PFSK-1 (cell line): Measurements from ENCODE around the gene ACAA2.

ENCODE experiments used
- FOXP2 ChIP-seq: optimal IDR thresholded peaks from 2 replicates; pipeline ENCODE3; 2011; ENCODE audit warnings: borderline replicate concordance, control low read depth, inconsistent platforms; ENCODE audit not compliant: insufficient read depth; ENCODE audit errors: extremely low read length, extremely low read depth
- POLR2AphosphoS5 ChIP-seq: IDR thresholded peaks from 2 replicates; pipeline ENCODE4 v1.6.1; 2012; ENCODE audit warnings: low read depth, mild to moderate bottlenecking, control low read depth, low read length, moderate library complexity
- SIN3A ChIP-seq: IDR thresholded peaks from 2 replicates; pipeline ENCODE4 v1.6.1; 2012; ENCODE audit warnings: mild to moderate bottlenecking, low read length, moderate library complexity, borderline replicate concordance; ENCODE audit not compliant: insufficient read depth
- TAF1 ChIP-seq: IDR thresholded peaks from 2 replicates; pipeline ENCODE4 v1.6.1; 2012; ENCODE audit warnings: low read length, control low read depth, borderline replicate concordance; ENCODE audit not compliant: insufficient read depth
- TF ChIP-seq, protein P1 (sequence below), 2 experiments: IDR thresholded peaks; 2 replicates each; pipeline versions ENCODE4 v1.6.1 to v1.8.0; 2011 to 2012; ENCODE audit warnings: low read depth in 2 of 2, low read length in 2 of 2, control low read depth in 1 of 2, inconsistent platforms in 1 of 2, mild to moderate bottlenecking in 1 of 2, moderate library complexity in 1 of 2; ENCODE audit not compliant: insufficient read depth in 1 of 2

DNA sequence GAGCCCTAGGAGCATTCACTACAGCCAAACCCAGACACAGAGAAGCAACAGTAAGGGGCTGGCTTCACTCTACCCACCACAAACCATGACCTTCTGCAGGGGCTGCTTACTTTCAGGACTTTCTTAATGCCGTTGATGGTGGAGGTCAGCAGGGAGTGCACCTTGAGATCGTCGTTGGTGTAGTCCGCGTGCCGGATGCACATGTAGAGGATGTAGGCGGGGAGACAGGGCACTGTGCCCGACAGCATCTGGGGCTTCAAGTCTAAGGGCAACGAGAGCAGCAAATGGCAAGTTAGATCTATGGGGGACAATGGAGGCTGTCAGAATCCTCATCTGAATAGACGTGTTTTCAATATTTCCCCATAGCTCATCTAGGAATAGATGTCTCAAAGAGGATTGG is 29.8 kb upstream of the ACAA2 start:
- TF ChIP-seq SIN3A (no peak), TAF1 (no peak), POLR2AphosphoS5 (no peak), FOXP2 (no peak)
- TF ChIP-seq, protein P1, sequence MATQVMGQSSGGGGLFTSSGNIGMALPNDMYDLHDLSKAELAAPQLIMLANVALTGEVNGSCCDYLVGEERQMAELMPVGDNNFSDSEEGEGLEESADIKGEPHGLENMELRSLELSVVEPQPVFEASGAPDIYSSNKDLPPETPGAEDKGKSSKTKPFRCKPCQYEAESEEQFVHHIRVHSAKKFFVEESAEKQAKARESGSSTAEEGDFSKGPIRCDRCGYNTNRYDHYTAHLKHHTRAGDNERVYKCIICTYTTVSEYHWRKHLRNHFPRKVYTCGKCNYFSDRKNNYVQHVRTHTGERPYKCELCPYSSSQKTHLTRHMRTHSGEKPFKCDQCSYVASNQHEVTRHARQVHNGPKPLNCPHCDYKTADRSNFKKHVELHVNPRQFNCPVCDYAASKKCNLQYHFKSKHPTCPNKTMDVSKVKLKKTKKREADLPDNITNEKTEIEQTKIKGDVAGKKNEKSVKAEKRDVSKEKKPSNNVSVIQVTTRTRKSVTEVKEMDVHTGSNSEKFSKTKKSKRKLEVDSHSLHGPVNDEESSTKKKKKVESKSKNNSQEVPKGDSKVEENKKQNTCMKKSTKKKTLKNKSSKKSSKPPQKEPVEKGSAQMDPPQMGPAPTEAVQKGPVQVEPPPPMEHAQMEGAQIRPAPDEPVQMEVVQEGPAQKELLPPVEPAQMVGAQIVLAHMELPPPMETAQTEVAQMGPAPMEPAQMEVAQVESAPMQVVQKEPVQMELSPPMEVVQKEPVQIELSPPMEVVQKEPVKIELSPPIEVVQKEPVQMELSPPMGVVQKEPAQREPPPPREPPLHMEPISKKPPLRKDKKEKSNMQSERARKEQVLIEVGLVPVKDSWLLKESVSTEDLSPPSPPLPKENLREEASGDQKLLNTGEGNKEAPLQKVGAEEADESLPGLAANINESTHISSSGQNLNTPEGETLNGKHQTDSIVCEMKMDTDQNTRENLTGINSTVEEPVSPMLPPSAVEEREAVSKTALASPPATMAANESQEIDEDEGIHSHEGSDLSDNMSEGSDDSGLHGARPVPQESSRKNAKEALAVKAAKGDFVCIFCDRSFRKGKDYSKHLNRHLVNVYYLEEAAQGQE (IDR thresholded peaks at IDR 0.05; ENCODE audit: insufficient read depth in 1 of 2, low read depth in 2 of 2, low read length in 2 of 2), result no peak
